Measurements from ENCODE around the gene SCG5.
"Not testable (repeated sequence)": the region's sequence is repeated elsewhere in the genome, so short reads cannot be mapped to it uniquely, and the experiment has no call there.

The SCG5 gene

GRCh38 chr15:32641517-32642059 lies at the start of gene SCG5:
TSS of gene SCG5 (plus strand) at chr15:32641710. CDS start at chr15:32643593, 1,883 bp downstream.
- Histone ChIP-seq H3K27ac (no peak within 1 kb of the TSS), H3K4me2 (no peak within 1 kb of the TSS), H3K9ac (no peak within 1 kb of the TSS), H3K36me3 (peaks cover 72% of the 10 kb centered on the region), H3K27me3 (no peaks in the 10 kb centered on the region), H3K4me1 (peaks cover 14% of the 10 kb centered on the region), H3K4me3 (no peak within 1 kb of the TSS), H4K20me1 (no peaks in the 10 kb centered on the region), H3K9me3 (no peaks in the 10 kb centered on the region)
- no peak for TF ChIP-seq Cebpa-rat (IDR thresholded peaks at IDR 0.05)

- not testable (repeated sequence) for H3K9ac ChIP-seq, H3K9me3 ChIP-seq, H4K20me1 ChIP-seq, H3K4me3 ChIP-seq, H3K27ac ChIP-seq, H3K4me1 ChIP-seq, H3K36me3 ChIP-seq, H3K4me2 ChIP-seq, H3K27me3 ChIP-seq
These were observed 48.4 kb upstream of the SCG5 start, which contains the start of gene GOLGA8N for GRCh38 chr15:32593151-32593550. TSS of gene GOLGA8N (plus strand) at chr15:32593456.

- not testable (repeated sequence) for H3K4me1 ChIP-seq, H3K27ac ChIP-seq
These were observed 32.0 kb upstream of the SCG5 start for GRCh38 chr15:32609518-32609917.

GRCh38 chr15:32610719-32611118 lies 30.8 kb upstream of the SCG5 start:
- not testable (repeated sequence) for H3K4me3 ChIP-seq, H3K9ac ChIP-seq, H3K27me3 ChIP-seq, H3K27ac ChIP-seq, H3K4me1 ChIP-seq, H4K20me1 ChIP-seq, H3K9me3 ChIP-seq, H3K36me3 ChIP-seq
- H3K4me2 ChIP-seq: 0 out of 2 replicates have a peak overlapping the region, but pooled peaks have one; percentile 24

More at GRCh38 chr15:32609518-32609917, 32.0 kb upstream of the SCG5 start:
- H3K27me3 ChIP-seq, H3K4me2 ChIP-seq, H4K20me1 ChIP-seq, H3K4me3 ChIP-seq, H3K9ac ChIP-seq, H3K36me3 ChIP-seq, H3K9me3 ChIP-seq: not testable (repeated sequence)

GRCh38 chr15:32614712-32615050 lies 26.8 kb upstream of the SCG5 start:
- peak overlapping the region; percentile 83 for H3K9ac ChIP-seq
- H3K4me1 ChIP-seq: peaks cover 13% of the 10 kb centered on the region
- H3K9me3 ChIP-seq, H3K36me3 ChIP-seq, H3K27me3 ChIP-seq, H4K20me1 ChIP-seq: not testable (repeated sequence)
- peak overlapping the region; percentile 90 for H3K27ac ChIP-seq
- peak overlapping the region; percentile 28; the same call in 1 of the 2 replicates for H3K4me2 ChIP-seq
- H3K4me3 ChIP-seq: peak overlapping the region; percentile 73

- not testable (repeated sequence) for H3K36me3 ChIP-seq, H3K9me3 ChIP-seq, H3K27me3 ChIP-seq, H4K20me1 ChIP-seq
- Histone ChIP-seq H3K27ac (peak within 1 kb of the TSS; percentile 90), H3K9ac (peak within 1 kb of the TSS; percentile 86), H3K4me2 (peak within 1 kb of the TSS; percentile 67), H3K4me3 (peak within 1 kb of the TSS; percentile 73), H3K4me1 (peaks cover 13% of the 10 kb centered on the region)
- TF ChIP-seq Cebpa-rat (IDR thresholded peaks at IDR 0.05): peak; percentile 14; the same call in 1 of the 2 replicates
These were observed 26.2 kb upstream of the SCG5 start, which contains the start of gene ARHGAP11A for GRCh38 chr15:32615051-32615870. TSS of gene ARHGAP11A (plus strand) at chr15:32615504. CDS start at chr15:32616212, 708 bp downstream.

- Histone ChIP-seq H3K27ac (peak overlapping the region; percentile 86), H3K9ac (peak overlapping the region; percentile 86), H3K4me3 (peak overlapping the region; percentile 73), H3K4me1 (peaks cover 13% of the 10 kb centered on the region; the same call in 1 of the 2 replicates), H3K4me2 (peak overlapping the region; percentile 67)
- H3K27me3 ChIP-seq, H4K20me1 ChIP-seq, H3K9me3 ChIP-seq, H3K36me3 ChIP-seq: not testable (repeated sequence)
These were observed 25.6 kb upstream of the SCG5 start for GRCh38 chr15:32615871-32616426.

GRCh38 chr15:32636410-32636809 lies 5.1 kb upstream of the SCG5 start:
- H3K36me3 ChIP-seq: peaks cover 75% of the 10 kb centered on the region
- H3K27ac ChIP-seq: peak overlapping the region; percentile 24; the same call in 1 of the 2 replicates

GRCh38 chr15:32636908-32637567 lies 4.5 kb upstream of the SCG5 start:
- Histone ChIP-seq H3K27ac (no peak overlapping the region; the same call in 1 of the 2 replicates), H3K27me3 (no peaks in the 10 kb centered on the region), H3K4me2 (peak overlapping the region; percentile 60), H4K20me1 (no peaks in the 10 kb centered on the region), H3K4me1 (peaks cover 42% of the 10 kb centered on the region), H3K9me3 (no peaks in the 10 kb centered on the region), H3K36me3 (peaks cover 73% of the 10 kb centered on the region), H3K4me3 (no peak overlapping the region), H3K9ac (no peak overlapping the region)
- TF ChIP-seq Cebpa-rat (IDR thresholded peaks at IDR 0.05): no peak

More at GRCh38 chr15:32636410-32636809, 5.1 kb upstream of the SCG5 start:
- TF ChIP-seq Cebpa-rat (IDR thresholded peaks at IDR 0.05): no peak
- Histone ChIP-seq H3K4me1 (peaks cover 42% of the 10 kb centered on the region), H3K4me3 (no peak overlapping the region), H4K20me1 (no peaks in the 10 kb centered on the region), H3K4me2 (peak overlapping the region; percentile 60), H3K9ac (peak overlapping the region; percentile 6; the same call in 1 of the 2 replicates), H3K9me3 (no peaks in the 10 kb centered on the region), H3K27me3 (no peaks in the 10 kb centered on the region)

- Histone ChIP-seq H3K27me3 (no peaks in the 10 kb centered on the region), H3K36me3 (peaks cover 72% of the 10 kb centered on the region), H3K27ac (no peak overlapping the region), H4K20me1 (no peaks in the 10 kb centered on the region), H3K4me2 (peak overlapping the region; percentile 60), H3K4me1 (peaks cover 42% of the 10 kb centered on the region), H3K9me3 (no peaks in the 10 kb centered on the region), H3K9ac (no peak overlapping the region), H3K4me3 (no peak overlapping the region)
- no peak for TF ChIP-seq Cebpa-rat (IDR thresholded peaks at IDR 0.05)
These were observed 3.8 kb upstream of the SCG5 start for GRCh38 chr15:32637704-32638103.
